Embryonic facial prominence (tissue), 1 donor: ENCODE measurements around the gene PITX1.

Source experiments
- DNase-seq: peaks from one replicate; pipeline ENCODE4 v3.0.0-alpha.2; 2016; ENCODE audit errors: extremely low spot score

Gene PITX1

GRCh38 chr5:135041726-135042125 is 7.7 kb upstream of the PITX1 start:
- DNase-seq, result no peak

GRCh38 chr5:135041145-135041587 is 7.1 kb upstream of the PITX1 start:
- DNase-seq, result no peak

GRCh38 chr5:135040333-135041144 is 6.5 kb upstream of the PITX1 start:
- DNase-seq, result no peak

- no peak for DNase-seq
Measured at GRCh38 chr5:135040034-135040332, 6.0 kb upstream of the PITX1 start.

DNA sequence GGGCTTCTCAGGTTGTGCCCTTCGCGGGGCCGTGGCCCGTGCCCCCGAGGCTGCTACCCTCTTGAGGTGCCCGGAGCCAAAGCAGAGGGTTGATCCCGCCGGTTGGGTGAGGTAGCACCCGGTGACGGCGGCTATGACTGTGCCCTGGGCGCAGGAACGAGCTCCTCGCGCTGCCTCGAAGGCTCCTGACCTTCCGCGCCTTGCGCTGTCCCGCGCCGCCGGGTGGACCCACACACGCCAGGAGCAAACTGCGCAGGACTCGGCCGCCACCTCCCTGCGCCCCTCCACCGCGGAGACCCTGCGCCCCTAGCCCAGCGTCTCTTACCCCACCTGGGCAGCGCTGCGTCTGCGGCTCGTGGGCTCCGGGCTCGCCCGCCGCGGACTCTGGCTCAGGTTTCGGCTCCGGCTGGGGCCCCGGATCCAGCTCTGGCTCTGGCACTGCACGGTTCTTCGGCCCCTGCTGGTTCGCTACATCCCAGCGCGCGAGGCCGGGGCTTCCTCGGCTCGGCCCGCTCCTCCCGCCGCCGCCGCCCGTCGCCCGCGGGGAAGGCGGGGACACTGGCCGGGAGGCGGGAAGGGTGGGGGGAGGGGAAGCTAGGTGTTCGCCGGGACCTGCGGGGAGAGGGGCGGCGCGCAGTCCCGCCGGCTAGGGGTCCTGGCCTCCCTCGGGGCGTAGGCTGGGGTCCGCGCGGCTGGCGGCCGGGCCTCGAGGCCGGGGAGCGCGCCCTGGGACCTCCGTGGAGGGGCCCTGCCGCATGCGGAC is 5.4 kb upstream of the PITX1 start:
- no peak for DNase-seq

DNA sequence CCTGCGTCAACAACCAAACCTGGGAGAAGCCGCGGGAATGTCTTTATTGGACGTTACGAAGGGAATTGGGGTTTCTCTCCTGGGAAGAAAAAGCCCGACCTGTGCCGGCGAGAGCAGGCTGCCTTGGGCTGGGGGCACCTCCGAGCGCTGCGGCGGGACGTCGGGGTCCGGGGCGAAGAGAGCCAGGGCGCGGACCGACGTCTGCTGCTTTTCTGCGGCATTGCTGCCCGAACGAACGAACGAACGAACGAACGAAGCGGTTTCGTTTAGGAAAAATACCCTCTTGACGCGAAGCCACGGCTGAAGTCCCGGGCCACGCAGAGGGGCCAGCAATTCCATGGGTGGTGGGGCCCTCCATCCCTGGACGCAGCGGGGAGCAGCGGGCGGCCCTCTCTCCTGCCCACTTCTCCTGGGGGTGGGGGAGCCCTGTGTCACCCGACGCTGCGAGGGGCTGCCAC is 4.8 kb upstream of the PITX1 start:
- no peak for DNase-seq

- DNase-seq, result no peak
Measured at GRCh38 chr5:135038205-135038812, 4.3 kb upstream of the PITX1 start.

- DNase-seq, result no peak
Measured at GRCh38 chr5:135037519-135038204, 3.6 kb upstream of the PITX1 start.

- no peak for DNase-seq
Measured at GRCh38 chr5:135036405-135036804, 2.4 kb upstream of the PITX1 start.

- no peak for DNase-seq
Measured at GRCh38 chr5:135035678-135036030, 1.6 kb upstream of the PITX1 start.

DNA sequence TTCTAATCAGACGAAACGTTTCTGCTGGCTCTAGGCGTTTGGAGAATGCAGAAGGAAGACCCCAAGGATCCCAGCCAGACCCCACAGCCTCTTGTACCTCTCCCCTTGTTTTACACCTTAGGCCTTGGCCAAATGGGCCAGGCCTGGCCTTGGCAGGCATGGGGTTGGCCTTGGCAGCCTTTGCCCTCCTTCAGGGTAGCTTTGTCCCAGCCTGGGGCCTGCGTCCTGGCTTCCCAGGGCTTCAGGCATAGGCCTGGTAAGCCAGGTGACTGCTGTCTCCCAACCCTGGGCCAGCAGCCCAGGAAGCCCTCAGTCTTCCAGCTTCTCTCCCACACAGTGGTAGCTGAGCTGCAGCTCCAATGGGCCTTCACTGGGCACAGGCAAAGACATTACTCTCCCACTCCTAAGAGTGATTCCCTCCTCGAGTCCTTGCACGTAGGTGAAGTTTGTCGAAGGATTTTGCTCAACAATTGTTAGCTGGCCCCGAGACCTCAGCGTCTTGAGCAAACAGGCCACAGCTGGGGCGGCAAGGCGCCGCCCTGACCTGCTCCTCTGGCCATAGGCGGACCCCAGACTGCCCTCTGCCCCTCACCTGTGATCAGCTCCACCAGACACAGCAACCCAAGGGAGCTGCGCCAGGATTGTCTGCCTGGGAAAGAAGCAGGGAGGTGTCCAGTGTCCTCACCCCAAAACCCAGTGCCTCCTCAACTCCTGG is 1.1 kb upstream of the PITX1 start:
- DNase-seq, result no peak

DNA sequence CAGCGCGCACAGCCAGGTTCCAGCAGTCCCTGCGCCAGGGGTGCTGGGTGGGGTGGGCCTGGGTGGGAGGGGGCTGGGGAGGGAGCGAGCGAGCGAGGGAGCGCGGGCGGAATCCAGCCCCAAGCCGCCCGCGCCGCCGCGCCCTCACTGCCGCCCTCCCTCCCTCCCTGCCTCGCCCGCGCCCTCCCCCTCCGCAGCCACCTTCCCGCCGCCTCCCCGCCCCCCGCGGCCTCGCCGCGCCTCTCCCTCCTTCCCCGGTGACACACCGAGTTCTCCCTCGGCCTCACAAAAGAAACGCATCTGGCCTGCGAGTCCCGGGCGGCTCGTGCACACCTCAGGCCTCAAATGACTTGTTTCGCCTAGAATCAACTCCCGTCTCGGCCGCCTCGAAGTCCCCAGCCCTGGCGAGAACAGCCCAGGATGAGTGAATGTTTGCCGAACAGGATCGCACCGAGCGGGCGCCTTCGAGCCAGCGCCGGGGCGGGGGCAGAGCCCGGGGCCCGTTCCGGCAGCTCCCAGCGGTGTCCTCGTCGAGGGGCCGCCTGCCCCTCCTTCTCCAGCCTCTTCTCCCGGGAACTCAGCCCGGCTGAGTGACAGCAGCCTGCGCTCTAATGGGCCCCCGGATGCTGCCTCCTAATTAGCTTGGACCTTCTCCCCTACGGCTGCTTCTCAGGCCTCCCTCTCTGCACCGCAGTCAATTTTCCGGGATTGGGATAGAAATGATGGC is 371 bp upstream of the PITX1 start:
- DNase-seq, result no peak

DNA sequence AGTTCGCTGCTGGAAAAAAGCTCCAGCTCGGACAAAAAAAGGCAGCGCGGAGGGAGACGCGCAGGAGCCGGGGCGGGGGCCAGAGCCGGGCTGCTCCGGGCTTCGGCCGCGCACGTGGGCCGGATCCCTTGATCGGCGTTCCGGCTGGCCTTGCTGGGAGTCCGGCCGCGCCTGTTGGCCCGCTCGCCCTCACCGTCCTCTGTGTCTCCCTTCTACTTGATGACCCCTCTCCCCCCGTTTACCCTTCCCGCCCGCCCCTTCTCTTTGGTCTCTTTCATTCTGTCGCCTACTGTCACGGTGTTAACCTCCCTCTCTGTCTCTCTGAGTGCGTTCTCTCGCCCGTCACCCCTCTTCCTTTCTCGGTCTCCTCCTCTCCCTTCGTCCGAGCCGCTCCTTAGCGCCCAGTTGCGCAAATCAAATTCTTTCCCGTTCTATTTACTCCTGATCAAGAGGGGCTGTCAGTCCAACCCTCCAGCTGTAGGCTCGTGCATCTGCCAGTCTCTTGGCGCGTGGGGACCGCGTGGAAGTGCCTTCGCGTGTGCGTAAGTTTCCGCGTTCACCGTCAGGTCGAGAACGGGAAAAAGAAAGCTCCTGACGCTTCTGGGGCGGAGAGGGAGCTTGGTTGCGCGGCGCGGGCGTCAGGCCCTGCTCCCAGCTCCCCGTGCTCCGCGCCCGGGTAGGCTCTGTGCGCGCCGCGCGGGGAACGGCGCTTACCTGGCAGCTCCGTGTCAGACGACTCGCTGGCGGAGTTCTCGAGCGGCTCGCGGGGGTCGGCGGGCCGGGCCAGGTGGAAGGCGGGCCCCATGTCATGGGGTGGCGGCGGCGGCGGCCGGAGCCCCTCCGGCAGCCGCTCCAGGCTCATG is 798 bp downstream of the PITX1 start:
- DNase-seq, result no peak

DNA sequence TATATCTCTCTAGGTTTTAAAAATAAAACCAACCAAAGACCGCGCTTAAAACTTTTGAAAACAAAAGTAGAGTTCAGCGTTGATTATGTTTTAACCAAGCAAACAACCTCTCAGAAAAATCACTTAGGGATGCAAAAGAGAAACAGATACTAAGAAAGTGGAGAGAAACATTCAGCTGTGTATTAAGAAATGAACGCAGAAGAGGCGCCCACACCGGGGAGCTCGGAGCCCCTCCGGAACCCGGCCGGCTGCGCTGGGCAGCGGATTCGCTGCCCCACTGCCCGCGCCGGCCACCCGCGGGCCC is 1.4 kb downstream of the PITX1 start:
- no peak for DNase-seq

DNA sequence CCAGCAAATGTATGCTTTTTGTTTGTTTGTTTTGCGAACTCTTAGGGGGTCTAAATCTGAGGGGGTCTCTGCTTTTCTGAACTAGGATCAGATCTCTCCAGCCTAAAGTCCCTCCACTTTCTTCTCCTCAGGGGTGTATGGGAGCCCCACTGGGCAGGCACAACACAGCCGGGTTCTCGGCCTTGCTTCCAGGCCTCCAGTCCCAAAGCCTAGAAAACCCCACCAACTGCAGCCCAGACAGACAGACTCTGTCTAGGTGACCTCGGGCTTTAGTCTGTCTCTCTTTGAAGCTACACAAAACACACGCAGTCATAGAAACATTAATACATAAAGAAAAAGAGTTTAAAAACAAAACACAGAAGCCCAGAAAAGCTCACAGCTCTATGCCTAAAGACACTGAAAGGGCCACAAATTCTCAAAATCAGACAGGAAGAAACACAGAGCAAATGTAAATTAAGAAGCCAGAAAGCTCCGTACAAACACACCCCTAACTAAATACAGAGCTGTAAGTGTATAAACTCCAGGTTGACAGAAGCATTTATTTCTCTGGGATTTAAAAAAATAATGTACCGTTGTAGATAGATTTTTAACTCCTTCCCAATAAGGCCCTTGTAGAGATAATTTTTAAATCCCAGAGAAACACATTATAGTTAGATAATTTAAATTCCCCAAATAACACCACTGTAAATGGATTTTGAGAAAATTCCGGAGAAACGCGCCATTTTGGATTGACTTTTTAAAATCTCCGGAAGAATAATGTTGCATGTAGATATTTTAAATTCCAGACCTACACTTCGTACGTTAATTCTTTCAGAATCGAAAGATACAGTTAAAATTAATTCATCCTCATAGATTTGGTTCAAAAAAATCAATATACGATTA is 2.0 kb downstream of the PITX1 start:
- no peak for DNase-seq

DNA sequence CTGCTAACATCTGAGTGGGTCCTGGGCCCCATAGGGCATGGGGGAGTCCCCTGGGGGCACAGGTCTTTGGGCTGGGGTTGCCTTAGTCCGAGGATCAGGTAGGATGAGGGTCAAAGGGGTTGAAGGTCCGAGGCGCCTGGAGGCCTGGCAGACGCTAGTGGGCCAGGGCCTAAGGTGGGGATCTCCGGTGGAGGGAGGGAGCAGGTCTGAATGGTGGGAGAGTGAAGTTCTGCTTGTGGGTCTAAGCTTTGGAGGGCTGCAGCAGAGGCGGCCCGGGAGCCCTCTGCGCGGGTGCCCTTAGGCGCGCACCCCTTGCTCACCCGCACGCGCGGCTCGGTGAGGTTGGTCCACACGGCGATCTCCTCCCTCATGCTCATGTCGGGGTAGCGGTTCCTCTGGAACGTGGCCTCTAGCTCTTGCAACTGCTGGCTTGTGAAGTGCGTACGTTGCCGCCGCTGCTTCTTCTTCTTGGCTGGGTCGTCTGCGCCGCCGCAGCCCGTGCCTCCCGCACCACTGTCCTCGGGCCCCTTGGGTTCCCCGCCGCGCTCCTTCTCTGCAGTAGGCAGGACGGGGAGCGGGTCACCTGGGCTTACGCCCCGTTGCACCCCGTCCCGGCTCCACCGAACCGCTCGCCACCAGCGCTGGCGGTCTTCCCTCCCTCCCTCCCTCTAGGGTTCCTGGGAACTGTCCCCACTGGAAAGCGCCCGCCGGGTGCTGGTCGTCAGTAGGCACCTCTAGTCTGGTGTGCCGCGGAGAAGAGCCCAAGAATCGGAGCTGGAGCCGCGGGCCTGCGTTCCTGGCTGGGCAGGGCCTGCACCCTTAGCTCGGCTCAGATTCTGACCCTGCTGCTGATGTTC is 2.8 kb downstream of the PITX1 start:
- no peak for DNase-seq

DNA sequence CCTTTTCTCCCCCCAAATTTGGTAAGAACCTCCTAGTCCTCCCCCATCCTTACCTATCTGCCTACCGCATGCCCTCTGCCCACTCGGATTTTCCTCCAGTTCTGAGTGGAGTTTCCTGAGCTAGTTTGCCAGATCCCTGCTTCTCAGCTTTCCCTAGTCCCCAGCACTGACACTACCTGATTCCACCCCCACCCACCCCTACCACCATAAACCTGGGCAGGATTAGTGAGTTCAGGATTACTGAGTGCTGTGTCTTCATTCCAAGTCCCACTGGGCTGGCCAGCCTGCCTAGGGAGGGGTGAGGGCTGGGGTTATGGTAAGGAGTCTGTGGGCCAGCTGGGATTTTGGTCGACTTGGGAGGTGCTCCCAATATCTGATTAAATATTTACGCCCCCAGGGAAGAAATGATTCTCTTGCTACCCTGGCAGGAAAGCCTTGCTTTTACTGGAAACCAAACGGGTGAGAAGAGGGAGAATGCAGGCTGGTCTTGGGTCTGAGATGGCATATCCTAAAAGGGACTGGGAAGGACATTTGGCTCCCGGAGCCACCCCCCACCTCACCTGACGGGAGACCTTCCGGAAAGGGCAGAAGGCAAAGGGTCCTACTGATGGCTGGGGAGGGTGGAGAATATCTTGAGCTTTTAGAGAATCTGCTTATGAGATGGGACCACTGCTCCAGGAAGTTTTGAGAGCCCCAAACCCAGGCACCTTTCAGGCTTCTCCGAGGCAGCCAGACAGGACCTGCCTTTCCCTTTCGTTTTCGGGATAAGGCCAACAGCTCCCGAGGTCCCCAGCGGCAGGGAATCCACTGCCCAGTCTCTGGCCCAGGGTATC is 3.7 kb downstream of the PITX1 start:
- DNase-seq, result no peak
